H1 (cell line): ENCODE data around the gene FKBP1B. TPM values are rescaled to one million over a fixed set of nuclear protein-coding genes. Genes with fewer than 3 reads are reported as not detected.
A peak's percentile ranks its signal among the peaks of the same experiment; 100 is the strongest.

Experiments
- CTCF ChIA-PET: fragments of 300-600 bp; sonication (Branson Sonifier 250); formaldehyde crosslinking; loops from one replicate; lab custom pipeline; 2021; ENCODE audit not compliant: partially characterized antibody; lab: Charles Lee
- POLR2A ChIA-PET: fragments of 300-600 bp; sonication (Branson Sonifier 250); formaldehyde crosslinking; loops from one replicate; lab custom pipeline; 2021; ENCODE audit warnings: inconsistent platforms; ENCODE audit not compliant: partially characterized antibody; lab: Charles Lee
- DNase-seq, 2 experiments: peaks; one replicate each; pipeline versions ENCODE4 v3.0.0 to v3.0.0-alpha.2; 2010 to 2022; ENCODE audit warnings: low spot score in 2 of 2, low read depth in 1 of 2, mixed read lengths in 1 of 2
- FAIRE-seq: peaks from 2 replicates; lab custom pipeline; 2011; peaks lifted over from hg19 to GRCh38; lab: Jason Lieb, UNC
- H2AFZ ChIP-seq: 2 replicates; pipeline ENCODE4 v1.8.1; 2012; ENCODE audit warnings: low read length, inconsistent platforms
- H2AK5ac ChIP-seq: 2 replicates; pipeline ENCODE4 v1.6.1; 2013; ENCODE audit warnings: low read depth, low read length
- H2BK120ac ChIP-seq: replicated peaks from 2 replicates; pipeline ENCODE3; 2013; ENCODE audit warnings: low read depth, low read length, inconsistent platforms
- H2BK12ac ChIP-seq: 2 replicates; pipeline ENCODE4 v1.6.1; 2013; ENCODE audit warnings: low read depth, low read length
- H2BK15ac ChIP-seq: 2 replicates; pipeline ENCODE4 v1.6.1; 2013; ENCODE audit warnings: low read length
- H2BK20ac ChIP-seq: 2 replicates; pipeline ENCODE4 v1.6.1; 2013; ENCODE audit warnings: low read length
- H2BK5ac ChIP-seq: 2 replicates; pipeline ENCODE4 v1.6.1; 2013; ENCODE audit warnings: low read depth, low read length
- H3K14ac ChIP-seq: 2 replicates; pipeline ENCODE4 v1.6.1; 2013; ENCODE audit warnings: inconsistent platforms; ENCODE audit not compliant: insufficient read length
- H3K18ac ChIP-seq: 2 replicates; pipeline ENCODE4 v1.6.1; 2013; ENCODE audit warnings: low read length; ENCODE audit errors: extremely low read depth
- H3K23ac ChIP-seq: 2 replicates; pipeline ENCODE4 v1.6.1; 2013; ENCODE audit warnings: inconsistent platforms; ENCODE audit not compliant: insufficient read length
- H3K23me2 ChIP-seq: 2 replicates; pipeline ENCODE4 v1.6.1; 2013; ENCODE audit warnings: low read depth, low read length
- H3K27ac ChIP-seq: 2 replicates; pipeline ENCODE4 v1.6.1; 2011; ENCODE audit warnings: low read depth, low read length, inconsistent platforms
- H3K27me3 ChIP-seq, 4 experiments: replicated peaks in 1 of 4; 1 replicate in 1 of 4; 2 replicates in 3 of 4; pipeline versions ENCODE4 v1.6.1 to v1.8.1; 2011 to 2013; ENCODE audit warnings: low read length in 3 of 4, mild to moderate bottlenecking in 3 of 4, inconsistent platforms in 2 of 4, mixed read lengths in 2 of 4, moderate library complexity in 1 of 4; ENCODE audit not compliant: control insufficient read depth in 3 of 4, insufficient read depth in 3 of 4; ENCODE audit errors: extremely low read depth in 1 of 4
- H3K36me3 ChIP-seq, 4 experiments: 2 replicates each; pipeline versions ENCODE4 v1.6.1 to v1.8.1; 2011 to 2013; ENCODE audit warnings: mild to moderate bottlenecking in 4 of 4, low read length in 3 of 4, moderate library complexity in 2 of 4, control low read depth in 1 of 4, inconsistent platforms in 1 of 4; ENCODE audit not compliant: insufficient read depth in 4 of 4, control insufficient read depth in 2 of 4
- H3K4ac ChIP-seq: replicated peaks from 2 replicates; pipeline ENCODE3; 2013; ENCODE audit warnings: low read length, low read depth, mixed read lengths, inconsistent platforms; ENCODE audit not compliant: insufficient read length
- H3K4me1 ChIP-seq, 4 experiments: replicated peaks in 1 of 4; 1 replicate in 1 of 4; 2 replicates in 3 of 4; pipeline versions ENCODE4 v1.6.1 to v1.8.1; 2011 to 2013; ENCODE audit warnings: low read length in 3 of 4, inconsistent platforms in 2 of 4, mixed read lengths in 1 of 4; ENCODE audit not compliant: insufficient read depth in 4 of 4, control insufficient read depth in 3 of 4
- H3K4me2 ChIP-seq, 2 experiments: 2 replicates each; pipeline versions ENCODE4 v1.6.1 to v1.8.1; 2011 to 2013; ENCODE audit warnings: low read depth in 2 of 2, low read length in 2 of 2, control low read depth in 1 of 2, inconsistent platforms in 1 of 2, mild to moderate bottlenecking in 1 of 2; ENCODE audit not compliant: insufficient read depth in 1 of 2
- H3K4me3 ChIP-seq, 4 experiments: fragments of 200-600, 300-600 bp in 1 of 4; sonication (generic), shearing (Covaris generic), sonication (Bioruptor Twin) in 1 of 4; 2 replicates each; pipeline versions ENCODE4 v1.5.1 to v1.8.1; 2011 to 2016; ENCODE audit warnings: low read length in 4 of 4, low read depth in 3 of 4, control low read depth in 2 of 4, inconsistent platforms in 2 of 4, mild to moderate bottlenecking in 2 of 4, mixed read lengths in 1 of 4, moderate library complexity in 1 of 4; ENCODE audit not compliant: insufficient read depth in 2 of 4; ENCODE audit errors: extremely low read depth in 1 of 4
- H3K56ac ChIP-seq: replicated peaks from 2 replicates; pipeline ENCODE3; 2013; ENCODE audit warnings: low read depth, mild to moderate bottlenecking, mixed read lengths, low read length, inconsistent platforms; ENCODE audit not compliant: insufficient read length
- H3K79me1 ChIP-seq: 2 replicates; pipeline ENCODE4 v1.6.1; 2013; ENCODE audit warnings: low read depth, low read length, control low read depth
- H3K79me2 ChIP-seq, 2 experiments: 2 replicates each; pipeline versions ENCODE4 v1.6.1 to v1.8.1; 2012 to 2013; ENCODE audit warnings: low read length in 2 of 2, mild to moderate bottlenecking in 2 of 2, inconsistent platforms in 1 of 2; ENCODE audit not compliant: insufficient read depth in 2 of 2, control insufficient read depth in 1 of 2
- H3K9ac ChIP-seq, 4 experiments: replicated peaks in 1 of 4; 1 replicate in 1 of 4; 2 replicates in 3 of 4; pipeline versions ENCODE4 v1.6.1 to v1.8.1; 2011 to 2013; ENCODE audit warnings: low read depth in 3 of 4, low read length in 3 of 4, control low read depth in 2 of 4, mild to moderate bottlenecking in 2 of 4, moderate library complexity in 2 of 4, inconsistent platforms in 1 of 4; ENCODE audit errors: extremely low read depth in 1 of 4
- H3K9me3 ChIP-seq, 2 experiments: 2 replicates each; pipeline versions ENCODE4 v1.6.1 to v1.8.1; 2012 to 2013; ENCODE audit warnings: mild to moderate bottlenecking in 2 of 2, moderate library complexity in 2 of 2, control low read depth in 1 of 2, inconsistent platforms in 1 of 2, low read depth in 1 of 2, low read length in 1 of 2, mixed read lengths in 1 of 2; ENCODE audit not compliant: insufficient read depth in 2 of 2
- H4K20me1 ChIP-seq, 2 experiments: replicated peaks in 1 of 2; 2 replicates each; pipeline versions ENCODE3 to v1.8.1; 2011 to 2013; ENCODE audit warnings: inconsistent platforms in 2 of 2, low read length in 2 of 2, mild to moderate bottlenecking in 1 of 2; ENCODE audit not compliant: insufficient read depth in 2 of 2, control insufficient read depth in 1 of 2
- H4K5ac ChIP-seq: 2 replicates; pipeline ENCODE4 v1.6.1; 2013; ENCODE audit warnings: low read length, low read depth, mixed read lengths, inconsistent platforms; ENCODE audit not compliant: insufficient read length
- H4K8ac ChIP-seq: 2 replicates; pipeline ENCODE4 v1.8.0; 2013; ENCODE audit warnings: mild to moderate bottlenecking, moderate library complexity, low read length, inconsistent platforms; ENCODE audit not compliant: insufficient read depth; ENCODE audit errors: extremely low read depth
- H4K91ac ChIP-seq: replicated peaks from 2 replicates; pipeline ENCODE3; 2013; ENCODE audit warnings: low read length, mixed read lengths, inconsistent platforms; ENCODE audit not compliant: insufficient read length
- CHD1 ChIP-seq: IDR thresholded peaks from 2 replicates; pipeline ENCODE4 v1.6.1; 2012; ENCODE audit warnings: low read depth, low read length, improper control_type of control experiment
- CREB1 ChIP-seq: IDR thresholded peaks from 2 replicates; pipeline ENCODE4 v1.6.1; 2012; ENCODE audit warnings: inconsistent platforms
- KDM1A ChIP-seq: fragments of 200-600, 300-600 bp; sonication (generic); IDR thresholded peaks from 2 replicates; pipeline ENCODE4 v1.7.1; 2016; ENCODE audit warnings: mild to moderate bottlenecking, low read length, borderline replicate concordance
- NANOG ChIP-seq: IDR thresholded peaks from 2 replicates; pipeline ENCODE4 v1.6.1; 2011; ENCODE audit warnings: low read length, low read depth, mild to moderate bottlenecking, inconsistent platforms; ENCODE audit not compliant: insufficient read depth, poor library complexity, severe bottlenecking
- POLR2A ChIP-seq, 2 experiments: IDR thresholded peaks; 1 replicate in 1 of 2; 2 replicates in 1 of 2; pipeline ENCODE4 v1.6.1; 2011; ENCODE audit warnings: low read depth in 2 of 2, low read length in 2 of 2, mild to moderate bottlenecking in 2 of 2; ENCODE audit errors: control extremely low read depth in 1 of 2
- RAD21 ChIP-seq, 2 experiments: IDR thresholded peaks in 1 of 2; conservative IDR thresholded peaks in 1 of 2; 2 replicates each; pipeline ENCODE4 v1.6.1; 2011; ENCODE audit warnings: low read depth in 2 of 2, low read length in 2 of 2, improper control_type of control experiment in 1 of 2, inconsistent platforms in 1 of 2, mild to moderate bottlenecking in 1 of 2, moderate library complexity in 1 of 2
- YY1 ChIP-seq: IDR thresholded peaks from 2 replicates; pipeline ENCODE4 v1.6.1; 2011; ENCODE audit warnings: low read depth, mild to moderate bottlenecking, low read length
- WGBS, 2 experiments: shearing (Covaris generic) in 1 of 2; methylation state at CpG; one replicate each; pipeline versions ENCODE4 v1.1.6 to v1.1.7; 2013 to 2015; ENCODE audit warnings: low lambda C conversion rate in 2 of 2, mixed read lengths in 2 of 2, inconsistent platforms in 1 of 2, low coverage in 1 of 2, missing lambda C conversion rate in 1 of 2; ENCODE audit not compliant: insufficient replicate concordance in 2 of 2, insufficient coverage in 1 of 2, insufficient read length in 1 of 2; ENCODE audit errors: extremely low coverage in 1 of 2, missing lambda C conversion rate in 1 of 2; 5-methylcytosine and 5-hydroxymethylcytosine counted together
- polyA plus RNA-seq, 7 experiments: library from polyadenylated mRNA; depleted of rRNA in 3 of 7; stranded (reverse) in 5 of 7; unstranded in 2 of 7; fragments of >200 nt in 5 of 7; fragments of 200-250 nt in 2 of 7; gene quantifications; 1 replicate in 5 of 7; 2 replicates in 1 of 7; 4 replicates in 1 of 7; pipeline versions ENCODE4 v1.2.1 to v1.2.3, GENCODE V29; 2011 to 2013; ENCODE audit warnings: missing spikeins in 2 of 7, mixed read lengths in 2 of 7
- total RNA-seq: library from RNA; stranded (reverse); fragmentation: NEBNext Ultra II Directional; extraction: Animal tissue kit (Norgen Biotek cat#: 25700); gene quantifications from 2 replicates; pipeline ENCODE4 v1.2.1, GENCODE V29; 2021
- TF ChIP-seq, protein P1 (sequence below): IDR thresholded peaks from 2 replicates; pipeline ENCODE4 v1.6.1; 2012; ENCODE audit warnings: inconsistent platforms

The FKBP1B gene
- total and polyA plus RNA-seq, 2 of the 8 experiments (the other 6 are each of a cell fraction or from before 2014, with no cell fraction given): 50.8 to 151 TPM

- no peak overlapping the region for H2AK5ac ChIP-seq
- H4K91ac ChIP-seq: no peak overlapping the region
- peaks cover 0 to 14% (median 3%) of the 10 kb centered on the region in 4 experiments; a peak in 3 of 8 replicates for H3K36me3 ChIP-seq
- no peak for FAIRE-seq
- H3K79me1 ChIP-seq: peaks cover 6% of the 10 kb centered on the region; the same call in 1 of the 2 replicates
- H4K5ac ChIP-seq: no peak overlapping the region
- H2BK12ac ChIP-seq: peak overlapping the region; percentile 44; the same call in 1 of the 2 replicates
- no peaks in the 10 kb centered on the region for H3K23me2 ChIP-seq
- CTCF ChIA-PET: interaction anchor here (0.5 to 3.4 kb wide), 19 partner anchors 9 to 197 kb away, joined by 3 to 31 read pairs (median 4); partner anchors contain the start of genes MFSD2B and TP53I3
- no peak overlapping the region for H3K4me2 ChIP-seq
- H2BK20ac ChIP-seq: 0 out of 2 replicates have a peak overlapping the region, but pooled peaks have one; percentile 37
- peak overlapping the region; percentile 67 for H2BK5ac ChIP-seq
- peak overlapping the region; percentile 48; the same call in 1 of the 2 replicates for H3K18ac ChIP-seq
- no peak overlapping the region for H3K56ac ChIP-seq
- DNase-seq: peak; percentile 43 to 83
- no peak overlapping the region for H3K23ac ChIP-seq
- 0 out of 2 replicates have a peak overlapping the region, but pooled peaks have one; percentile 22 for H4K8ac ChIP-seq
- H3K27ac ChIP-seq: no peak overlapping the region
- 78% methylated on average over 19 of the region's 19 CpGs; no CpG with 5 or more reads in 1 of the 2 experiments for WGBS, 2 experiments
- peak overlapping the region; percentile 46; the same call in 1 of the 2 replicates for H2BK15ac ChIP-seq
- peaks cover 11 to 38% (median 18%) of the 10 kb centered on the region in 4 experiments for H3K4me1 ChIP-seq
- no peak overlapping the region for H2AFZ ChIP-seq
- H3K27me3 ChIP-seq: no peaks in the 10 kb centered on the region
- no peak overlapping the region for H2BK120ac ChIP-seq
- H3K79me2 ChIP-seq: peaks cover 0 to 5% of the 10 kb centered on the region in 2 experiments; a peak in 1 of 4 replicates
- H3K4ac ChIP-seq: no peak overlapping the region
- H3K4me3 ChIP-seq: no peak overlapping the region
- POLR2A ChIA-PET: interaction anchor here (1.1 to 2.1 kb wide), 5 partner anchors 12 to 95 kb away, joined by 3 to 8 read pairs (median 4); partner anchors contain the start of gene ATAD2B
- no peaks in the 10 kb centered on the region for H3K9me3 ChIP-seq
- H4K20me1 ChIP-seq: no peaks in the 10 kb centered on the region
- no peak overlapping the region for H3K14ac ChIP-seq
- no peak overlapping the region for H3K9ac ChIP-seq
- TF ChIP-seq POLR2A (IDR thresholded peaks at IDR 0.05; ENCODE audit: control extremely low read depth in 1 of 2, low read depth in 2 of 2, low read length in 2 of 2) (peak in 1 of 2 experiments; percentile 18; a peak in 1 of 3 replicates), RAD21 (IDR thresholded peaks at IDR 0.05 in 1 of 2, conservative IDR thresholded peaks at IDR 0.05 in 1 of 2; ENCODE audit: low read depth in 2 of 2, low read length in 2 of 2) (peak; percentile 93 to 95), YY1 (no peak), CREB1 (no peak), NANOG (no peak), CHD1 (no peak), KDM1A (no peak)
- TF ChIP-seq, protein P1, sequence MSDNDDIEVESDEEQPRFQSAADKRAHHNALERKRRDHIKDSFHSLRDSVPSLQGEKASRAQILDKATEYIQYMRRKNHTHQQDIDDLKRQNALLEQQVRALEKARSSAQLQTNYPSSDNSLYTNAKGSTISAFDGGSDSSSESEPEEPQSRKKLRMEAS: peak; percentile 48; the same call in 1 of the 2 replicates
These were observed 28.2 kb upstream of the FKBP1B start for GRCh38 chr2:24021122-24021998.
